T-helper 2 cell treated with Interferon-gamma antibody and Interleukin-4, amounts not matched to agents 100 ng/mL and 5 ng/mL, for 36 hours (primary cell): ENCODE measurements around the gene SFRP4. TPM values are rescaled to one million over a fixed set of nuclear protein-coding genes. Genes with fewer than 3 reads are reported as not detected.

ENCODE experiments used
- total RNA-seq: library from RNA; stranded (reverse); gene quantifications from 2 replicates; pipeline ENCODE4 v1.2.3, GENCODE V29; 2022

SFRP4 gene
- total RNA-seq, 1 donor from 2014 or later, result not detected

Other genes starting within 250 kb of the SFRP4 start
- not detected in 2 replicates for gene GPR141, start 233.1 kb downstream of the SFRP4 start, total RNA-seq
- gene NME8, start 68.2 kb downstream of the SFRP4 start, total RNA-seq, result not detected in 2 replicates
- 0.20 and 0.36 TPM in 2 replicates for gene EPDR1, start 3.8 kb upstream of the SFRP4 start, total RNA-seq